Parathyroid adenoma (tissue), 2 donors: ENCODE measurements around the gene KDM4B.

ENCODE experiments used
- H2AFZ ChIP-seq: fragments of 300-600 bp; sonication (generic); one replicate; pipeline ENCODE4 v1.7.0; 2017; ENCODE audit warnings: antibody characterized with exemption, mild to moderate bottlenecking
- H3K27ac ChIP-seq: fragments of 300-600 bp; sonication (generic); one replicate; pipeline ENCODE4 v1.7.0; 2017
- H3K27me3 ChIP-seq: fragments of 300-600 bp; sonication (generic); one replicate; pipeline ENCODE4 v1.7.0; 2017; ENCODE audit warnings: low read length; ENCODE audit not compliant: control insufficient read depth, insufficient read depth
- H3K36me3 ChIP-seq: fragments of 300-600 bp; sonication (generic); one replicate; pipeline ENCODE4 v1.7.0; 2017; ENCODE audit warnings: low read length; ENCODE audit not compliant: control insufficient read depth, insufficient read depth
- H3K4me1 ChIP-seq: fragments of 300-600 bp; sonication (generic); one replicate; pipeline ENCODE4 v1.7.0; 2017; ENCODE audit warnings: control low read depth
- H3K4me2 ChIP-seq: fragments of 300-600 bp; sonication (generic); one replicate; pipeline ENCODE4 v1.7.0; 2017; ENCODE audit warnings: low read length
- H3K4me3 ChIP-seq: fragments of 300-600 bp; sonication (generic); one replicate; pipeline ENCODE4 v1.7.0; 2017; ENCODE audit warnings: low read depth, low read length
- H3K79me2 ChIP-seq: fragments of 300-600 bp; sonication (generic); one replicate; pipeline ENCODE4 v1.7.0; 2017; ENCODE audit warnings: control low read depth
- H3K9ac ChIP-seq: fragments of 300-600 bp; sonication (generic); one replicate; pipeline ENCODE4 v1.7.0; 2017; ENCODE audit warnings: mild to moderate bottlenecking
- H3K9me3 ChIP-seq: fragments of 300-600 bp; sonication (generic); one replicate; pipeline ENCODE4 v1.7.0; 2017; ENCODE audit warnings: low read length; ENCODE audit not compliant: control insufficient read depth
- CTCF ChIP-seq: fragments of 300-600 bp; sonication (generic); IDR thresholded peaks from one replicate; pipeline ENCODE4 v1.7.0; 2017; ENCODE audit warnings: antibody characterized with exemption, mild to moderate bottlenecking
- donor health status: primary hyperparathyroidism.

KDM4B gene

GRCh38 chr19:5099701-5100221 is 130.8 kb downstream of the KDM4B start:
- no peak overlapping the region for H3K4me3 ChIP-seq

GRCh38 chr19:5101871-5102270 is 133.0 kb downstream of the KDM4B start:
- H3K9ac ChIP-seq, result no peak overlapping the region
- peaks cover 4% of the 10 kb centered on the region for H3K79me2 ChIP-seq
- TF ChIP-seq CTCF, result no peak
- no peak overlapping the region for H3K4me3 ChIP-seq
- no peaks in the 10 kb centered on the region for H3K9me3 ChIP-seq
- no peaks in the 10 kb centered on the region for H3K27me3 ChIP-seq
- H2AFZ ChIP-seq, result no peak overlapping the region
- H3K4me2 ChIP-seq, result no peak overlapping the region
- no peaks in the 10 kb centered on the region for H3K36me3 ChIP-seq
- H3K27ac ChIP-seq, result no peak overlapping the region
- H3K4me1 ChIP-seq, result no peaks in the 10 kb centered on the region

More at GRCh38 chr19:5099701-5100221, 130.8 kb downstream of the KDM4B start:
- no peaks in the 10 kb centered on the region for H3K9me3 ChIP-seq
- H3K4me2 ChIP-seq, result no peak overlapping the region
- no peak for TF ChIP-seq CTCF
- H3K79me2 ChIP-seq, result peaks cover 6% of the 10 kb centered on the region
- no peaks in the 10 kb centered on the region for H3K36me3 ChIP-seq
- no peak overlapping the region for H3K9ac ChIP-seq
- H2AFZ ChIP-seq, result no peak overlapping the region
- no peak overlapping the region for H3K27ac ChIP-seq
- H3K4me1 ChIP-seq, result no peaks in the 10 kb centered on the region
- no peaks in the 10 kb centered on the region for H3K27me3 ChIP-seq

- Histone ChIP-seq H3K9ac (no peak overlapping the region), H3K27ac (no peak overlapping the region), H3K36me3 (no peaks in the 10 kb centered on the region), H3K4me1 (no peaks in the 10 kb centered on the region), H2AFZ (no peak overlapping the region), H3K4me2 (no peak overlapping the region), H3K79me2 (peaks cover 3% of the 10 kb centered on the region), H3K27me3 (no peaks in the 10 kb centered on the region), H3K9me3 (no peaks in the 10 kb centered on the region), H3K4me3 (no peak overlapping the region)
- no peak for TF ChIP-seq CTCF
Measured at GRCh38 chr19:5102520-5102919, 133.6 kb downstream of the KDM4B start.

GRCh38 chr19:5103061-5103701 is 134.3 kb downstream of the KDM4B start:
- Histone ChIP-seq H3K27ac (no peak overlapping the region), H2AFZ (no peak overlapping the region)

More at GRCh38 chr19:5103061-5103701, 134.3 kb downstream of the KDM4B start:
- no peak for TF ChIP-seq CTCF
- H3K4me3 ChIP-seq, result no peak overlapping the region
- no peak overlapping the region for H3K9ac ChIP-seq
- no peaks in the 10 kb centered on the region for H3K4me1 ChIP-seq
- no peaks in the 10 kb centered on the region for H3K36me3 ChIP-seq
- peaks cover 3% of the 10 kb centered on the region for H3K79me2 ChIP-seq
- H3K9me3 ChIP-seq, result no peaks in the 10 kb centered on the region
- H3K4me2 ChIP-seq, result no peak overlapping the region
- no peaks in the 10 kb centered on the region for H3K27me3 ChIP-seq
